H1 (cell line): Measurements from ENCODE around the gene HLA-DRB1. TPM values are rescaled to one million over a fixed set of nuclear protein-coding genes. Genes with fewer than 3 reads are reported as not detected.

Experiments
- CTCF ChIA-PET: fragments of 300-600 bp; sonication (Branson Sonifier 250); formaldehyde crosslinking; loops from one replicate; lab custom pipeline; 2021; ENCODE audit not compliant: partially characterized antibody; lab: Charles Lee
- POLR2A ChIA-PET: fragments of 300-600 bp; sonication (Branson Sonifier 250); formaldehyde crosslinking; loops from one replicate; lab custom pipeline; 2021; ENCODE audit warnings: inconsistent platforms; ENCODE audit not compliant: partially characterized antibody; lab: Charles Lee
- DNase-seq, 2 experiments: peaks; one replicate each; pipeline versions ENCODE4 v3.0.0 to v3.0.0-alpha.2; 2010 to 2022; ENCODE audit warnings: low spot score in 2 of 2, low read depth in 1 of 2, mixed read lengths in 1 of 2
- FAIRE-seq: peaks from 2 replicates; lab custom pipeline; 2011; peaks lifted over from hg19 to GRCh38; lab: Jason Lieb, UNC
- H2AFZ ChIP-seq: 2 replicates; pipeline ENCODE4 v1.8.1; 2012; ENCODE audit warnings: low read length, inconsistent platforms
- H2AK5ac ChIP-seq: 2 replicates; pipeline ENCODE4 v1.6.1; 2013; ENCODE audit warnings: low read depth, low read length
- H2BK120ac ChIP-seq: replicated peaks from 2 replicates; pipeline ENCODE3; 2013; ENCODE audit warnings: low read depth, low read length, inconsistent platforms
- H2BK12ac ChIP-seq: 2 replicates; pipeline ENCODE4 v1.6.1; 2013; ENCODE audit warnings: low read depth, low read length
- H2BK15ac ChIP-seq: 2 replicates; pipeline ENCODE4 v1.6.1; 2013; ENCODE audit warnings: low read length
- H2BK20ac ChIP-seq: 2 replicates; pipeline ENCODE4 v1.6.1; 2013; ENCODE audit warnings: low read length
- H2BK5ac ChIP-seq: 2 replicates; pipeline ENCODE4 v1.6.1; 2013; ENCODE audit warnings: low read depth, low read length
- H3K14ac ChIP-seq: 2 replicates; pipeline ENCODE4 v1.6.1; 2013; ENCODE audit warnings: inconsistent platforms; ENCODE audit not compliant: insufficient read length
- H3K18ac ChIP-seq: 2 replicates; pipeline ENCODE4 v1.6.1; 2013; ENCODE audit warnings: low read length; ENCODE audit errors: extremely low read depth
- H3K23ac ChIP-seq: 2 replicates; pipeline ENCODE4 v1.6.1; 2013; ENCODE audit warnings: inconsistent platforms; ENCODE audit not compliant: insufficient read length
- H3K23me2 ChIP-seq: 2 replicates; pipeline ENCODE4 v1.6.1; 2013; ENCODE audit warnings: low read depth, low read length
- H3K27ac ChIP-seq: 2 replicates; pipeline ENCODE4 v1.6.1; 2011; ENCODE audit warnings: low read depth, low read length, inconsistent platforms
- H3K27me3 ChIP-seq, 4 experiments: replicated peaks in 1 of 4; 1 replicate in 1 of 4; 2 replicates in 3 of 4; pipeline versions ENCODE4 v1.6.1 to v1.8.1; 2011 to 2013; ENCODE audit warnings: low read length in 3 of 4, mild to moderate bottlenecking in 3 of 4, inconsistent platforms in 2 of 4, mixed read lengths in 2 of 4, moderate library complexity in 1 of 4; ENCODE audit not compliant: control insufficient read depth in 3 of 4, insufficient read depth in 3 of 4; ENCODE audit errors: extremely low read depth in 1 of 4
- H3K36me3 ChIP-seq, 4 experiments: 2 replicates each; pipeline versions ENCODE4 v1.6.1 to v1.8.1; 2011 to 2013; ENCODE audit warnings: mild to moderate bottlenecking in 4 of 4, low read length in 3 of 4, moderate library complexity in 2 of 4, control low read depth in 1 of 4, inconsistent platforms in 1 of 4; ENCODE audit not compliant: insufficient read depth in 4 of 4, control insufficient read depth in 2 of 4
- H3K4ac ChIP-seq: replicated peaks from 2 replicates; pipeline ENCODE3; 2013; ENCODE audit warnings: low read length, low read depth, mixed read lengths, inconsistent platforms; ENCODE audit not compliant: insufficient read length
- H3K4me1 ChIP-seq, 4 experiments: replicated peaks in 1 of 4; 1 replicate in 1 of 4; 2 replicates in 3 of 4; pipeline versions ENCODE4 v1.6.1 to v1.8.1; 2011 to 2013; ENCODE audit warnings: low read length in 3 of 4, inconsistent platforms in 2 of 4, mixed read lengths in 1 of 4; ENCODE audit not compliant: insufficient read depth in 4 of 4, control insufficient read depth in 3 of 4
- H3K4me2 ChIP-seq, 2 experiments: 2 replicates each; pipeline versions ENCODE4 v1.6.1 to v1.8.1; 2011 to 2013; ENCODE audit warnings: low read depth in 2 of 2, low read length in 2 of 2, control low read depth in 1 of 2, inconsistent platforms in 1 of 2, mild to moderate bottlenecking in 1 of 2; ENCODE audit not compliant: insufficient read depth in 1 of 2
- H3K4me3 ChIP-seq, 4 experiments: fragments of 200-600, 300-600 bp in 1 of 4; sonication (generic), shearing (Covaris generic), sonication (Bioruptor Twin) in 1 of 4; 2 replicates each; pipeline versions ENCODE4 v1.5.1 to v1.8.1; 2011 to 2016; ENCODE audit warnings: low read length in 4 of 4, low read depth in 3 of 4, control low read depth in 2 of 4, inconsistent platforms in 2 of 4, mild to moderate bottlenecking in 2 of 4, mixed read lengths in 1 of 4, moderate library complexity in 1 of 4; ENCODE audit not compliant: insufficient read depth in 2 of 4; ENCODE audit errors: extremely low read depth in 1 of 4
- H3K56ac ChIP-seq: replicated peaks from 2 replicates; pipeline ENCODE3; 2013; ENCODE audit warnings: low read depth, mild to moderate bottlenecking, mixed read lengths, low read length, inconsistent platforms; ENCODE audit not compliant: insufficient read length
- H3K79me1 ChIP-seq: 2 replicates; pipeline ENCODE4 v1.6.1; 2013; ENCODE audit warnings: low read depth, low read length, control low read depth
- H3K79me2 ChIP-seq, 2 experiments: 2 replicates each; pipeline versions ENCODE4 v1.6.1 to v1.8.1; 2012 to 2013; ENCODE audit warnings: low read length in 2 of 2, mild to moderate bottlenecking in 2 of 2, inconsistent platforms in 1 of 2; ENCODE audit not compliant: insufficient read depth in 2 of 2, control insufficient read depth in 1 of 2
- H3K9ac ChIP-seq, 4 experiments: replicated peaks in 1 of 4; 1 replicate in 1 of 4; 2 replicates in 3 of 4; pipeline versions ENCODE4 v1.6.1 to v1.8.1; 2011 to 2013; ENCODE audit warnings: low read depth in 3 of 4, low read length in 3 of 4, control low read depth in 2 of 4, mild to moderate bottlenecking in 2 of 4, moderate library complexity in 2 of 4, inconsistent platforms in 1 of 4; ENCODE audit errors: extremely low read depth in 1 of 4
- H3K9me3 ChIP-seq, 2 experiments: 2 replicates each; pipeline versions ENCODE4 v1.6.1 to v1.8.1; 2012 to 2013; ENCODE audit warnings: mild to moderate bottlenecking in 2 of 2, moderate library complexity in 2 of 2, control low read depth in 1 of 2, inconsistent platforms in 1 of 2, low read depth in 1 of 2, low read length in 1 of 2, mixed read lengths in 1 of 2; ENCODE audit not compliant: insufficient read depth in 2 of 2
- H4K20me1 ChIP-seq, 2 experiments: replicated peaks in 1 of 2; 2 replicates each; pipeline versions ENCODE3 to v1.8.1; 2011 to 2013; ENCODE audit warnings: inconsistent platforms in 2 of 2, low read length in 2 of 2, mild to moderate bottlenecking in 1 of 2; ENCODE audit not compliant: insufficient read depth in 2 of 2, control insufficient read depth in 1 of 2
- H4K5ac ChIP-seq: 2 replicates; pipeline ENCODE4 v1.6.1; 2013; ENCODE audit warnings: low read length, low read depth, mixed read lengths, inconsistent platforms; ENCODE audit not compliant: insufficient read length
- H4K8ac ChIP-seq: 2 replicates; pipeline ENCODE4 v1.8.0; 2013; ENCODE audit warnings: mild to moderate bottlenecking, moderate library complexity, low read length, inconsistent platforms; ENCODE audit not compliant: insufficient read depth; ENCODE audit errors: extremely low read depth
- H4K91ac ChIP-seq: replicated peaks from 2 replicates; pipeline ENCODE3; 2013; ENCODE audit warnings: low read length, mixed read lengths, inconsistent platforms; ENCODE audit not compliant: insufficient read length
- CHD1 ChIP-seq: IDR thresholded peaks from 2 replicates; pipeline ENCODE4 v1.6.1; 2012; ENCODE audit warnings: low read depth, low read length, improper control_type of control experiment
- GTF2F1 ChIP-seq: IDR thresholded peaks from 2 replicates; pipeline ENCODE4 v1.6.1; 2012; ENCODE audit warnings: low read depth, low read length, improper control_type of control experiment, borderline replicate concordance
- WGBS, 2 experiments: shearing (Covaris generic) in 1 of 2; methylation state at CpG; one replicate each; pipeline versions ENCODE4 v1.1.6 to v1.1.7; 2013 to 2015; ENCODE audit warnings: low lambda C conversion rate in 2 of 2, mixed read lengths in 2 of 2, inconsistent platforms in 1 of 2, low coverage in 1 of 2, missing lambda C conversion rate in 1 of 2; ENCODE audit not compliant: insufficient replicate concordance in 2 of 2, insufficient coverage in 1 of 2, insufficient read length in 1 of 2; ENCODE audit errors: extremely low coverage in 1 of 2, missing lambda C conversion rate in 1 of 2; 5-methylcytosine and 5-hydroxymethylcytosine counted together
- polyA plus RNA-seq, 7 experiments: library from polyadenylated mRNA; depleted of rRNA in 3 of 7; stranded (reverse) in 5 of 7; unstranded in 2 of 7; fragments of >200 nt in 5 of 7; fragments of 200-250 nt in 2 of 7; gene quantifications; 1 replicate in 5 of 7; 2 replicates in 1 of 7; 4 replicates in 1 of 7; pipeline versions ENCODE4 v1.2.1 to v1.2.3, GENCODE V29; 2011 to 2013; ENCODE audit warnings: missing spikeins in 2 of 7, mixed read lengths in 2 of 7
- total RNA-seq: library from RNA; stranded (reverse); fragmentation: NEBNext Ultra II Directional; extraction: Animal tissue kit (Norgen Biotek cat#: 25700); gene quantifications from 2 replicates; pipeline ENCODE4 v1.2.1, GENCODE V29; 2021

HLA-DRB1 gene
- total and polyA plus RNA-seq, 2 of the 8 experiments (the other 6 are each of a cell fraction or from before 2014, with no cell fraction given) = 6.7 to 7.5 TPM

- Histone ChIP-seq H4K20me1 (no peaks in the 10 kb centered on the region), H4K5ac (no peak overlapping the region), H3K56ac (no peak overlapping the region), H2BK5ac (no peak overlapping the region), H3K4me1 (no peaks in the 10 kb centered on the region), H3K27ac (no peak overlapping the region), H3K14ac (no peak overlapping the region), H3K79me2 (no peaks in the 10 kb centered on the region), H3K23ac (no peak overlapping the region), H2BK20ac (no peak overlapping the region), H4K91ac (no peak overlapping the region), H2AK5ac (no peak overlapping the region), H2BK120ac (no peak overlapping the region), H3K4me2 (no peak overlapping the region), H3K79me1 (no peaks in the 10 kb centered on the region), H3K18ac (no peak overlapping the region), H3K9me3 (no peaks in the 10 kb centered on the region), H3K23me2 (no peaks in the 10 kb centered on the region), H2AFZ (no peak overlapping the region), H3K4me3 (no peak overlapping the region), H3K27me3 (no peaks in the 10 kb centered on the region), H3K4ac (no peak overlapping the region), H3K9ac (no peak overlapping the region), H2BK12ac (no peak overlapping the region), H4K8ac (no peak overlapping the region), H3K36me3 (no peaks in the 10 kb centered on the region), H2BK15ac (no peak overlapping the region)
- DNase-seq (no peak), FAIRE-seq (no peak)
- ChIA-PET POLR2A (interaction anchor here (0.7 kb wide), 1 partner anchor 703 kb away, joined by 3 read pairs; no protein-coding TSS in a partner anchor), CTCF (interaction anchor here (0.8 kb wide), 1 partner anchor 244 kb away, joined by 3 read pairs; no protein-coding TSS in a partner anchor)
- 81% methylated on average over 6 of the region's 9 CpGs; no CpG with 5 or more reads in 1 of the 2 experiments for WGBS, 2 experiments
- TF ChIP-seq GTF2F1 = no peak
- TF ChIP-seq CHD1 = no peak
Measured at GRCh38 chr6:32554116-32554965, 35.3 kb downstream of the HLA-DRB1 start.
